Retinal pigment epithelial cell (primary cell): ENCODE results near the gene NEIL3.

Experiments
- DNase-seq: peaks from one replicate; pipeline ENCODE4 v3.0.0-alpha.2; 2010; ENCODE audit warnings: low read depth
- H3K4me3 ChIP-seq: 2 replicates; pipeline ENCODE4 v1.5.1; 2011; ENCODE audit warnings: mild to moderate bottlenecking, low read length, control low read depth, moderate library complexity
- TF ChIP-seq, protein P1 (sequence below): conservative IDR thresholded peaks from 2 replicates; pipeline ENCODE4 v1.5.1; 2011; ENCODE audit warnings: low read depth, low read length, control low read depth, inconsistent platforms

The NEIL3 gene

DNA sequence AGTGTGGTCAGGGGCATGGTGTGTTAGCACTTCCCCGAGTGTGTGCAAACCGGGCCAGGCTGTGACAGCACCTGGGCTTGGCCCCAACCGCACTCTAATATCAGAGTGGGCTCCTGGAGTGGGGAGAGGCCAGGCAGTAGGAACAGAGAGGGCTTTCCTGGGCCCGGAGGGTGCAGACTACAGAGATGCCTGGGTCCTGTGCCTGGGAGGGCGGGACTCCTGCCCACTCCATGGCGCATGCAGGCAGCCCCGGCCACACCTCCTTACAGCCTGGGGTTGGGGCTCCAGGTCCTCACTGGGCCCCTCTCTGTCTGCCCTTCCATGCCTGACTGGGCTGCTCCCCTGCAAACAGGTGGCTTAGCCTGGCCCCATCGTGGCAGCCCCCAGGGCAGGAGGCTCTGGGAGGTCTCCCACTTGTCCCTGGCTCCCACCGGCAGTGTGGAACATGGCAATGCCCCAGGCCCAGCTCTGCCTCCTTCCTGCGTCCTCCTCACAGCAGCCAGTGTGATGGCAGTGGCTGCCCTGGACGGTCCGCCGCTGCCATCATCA lies 72.2 kb downstream of the NEIL3 start:
- TF ChIP-seq, protein P1, sequence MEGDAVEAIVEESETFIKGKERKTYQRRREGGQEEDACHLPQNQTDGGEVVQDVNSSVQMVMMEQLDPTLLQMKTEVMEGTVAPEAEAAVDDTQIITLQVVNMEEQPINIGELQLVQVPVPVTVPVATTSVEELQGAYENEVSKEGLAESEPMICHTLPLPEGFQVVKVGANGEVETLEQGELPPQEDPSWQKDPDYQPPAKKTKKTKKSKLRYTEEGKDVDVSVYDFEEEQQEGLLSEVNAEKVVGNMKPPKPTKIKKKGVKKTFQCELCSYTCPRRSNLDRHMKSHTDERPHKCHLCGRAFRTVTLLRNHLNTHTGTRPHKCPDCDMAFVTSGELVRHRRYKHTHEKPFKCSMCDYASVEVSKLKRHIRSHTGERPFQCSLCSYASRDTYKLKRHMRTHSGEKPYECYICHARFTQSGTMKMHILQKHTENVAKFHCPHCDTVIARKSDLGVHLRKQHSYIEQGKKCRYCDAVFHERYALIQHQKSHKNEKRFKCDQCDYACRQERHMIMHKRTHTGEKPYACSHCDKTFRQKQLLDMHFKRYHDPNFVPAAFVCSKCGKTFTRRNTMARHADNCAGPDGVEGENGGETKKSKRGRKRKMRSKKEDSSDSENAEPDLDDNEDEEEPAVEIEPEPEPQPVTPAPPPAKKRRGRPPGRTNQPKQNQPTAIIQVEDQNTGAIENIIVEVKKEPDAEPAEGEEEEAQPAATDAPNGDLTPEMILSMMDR, result no peak
- no peak overlapping the region for H3K4me3 ChIP-seq
- DNase-seq, result no peak

DNA sequence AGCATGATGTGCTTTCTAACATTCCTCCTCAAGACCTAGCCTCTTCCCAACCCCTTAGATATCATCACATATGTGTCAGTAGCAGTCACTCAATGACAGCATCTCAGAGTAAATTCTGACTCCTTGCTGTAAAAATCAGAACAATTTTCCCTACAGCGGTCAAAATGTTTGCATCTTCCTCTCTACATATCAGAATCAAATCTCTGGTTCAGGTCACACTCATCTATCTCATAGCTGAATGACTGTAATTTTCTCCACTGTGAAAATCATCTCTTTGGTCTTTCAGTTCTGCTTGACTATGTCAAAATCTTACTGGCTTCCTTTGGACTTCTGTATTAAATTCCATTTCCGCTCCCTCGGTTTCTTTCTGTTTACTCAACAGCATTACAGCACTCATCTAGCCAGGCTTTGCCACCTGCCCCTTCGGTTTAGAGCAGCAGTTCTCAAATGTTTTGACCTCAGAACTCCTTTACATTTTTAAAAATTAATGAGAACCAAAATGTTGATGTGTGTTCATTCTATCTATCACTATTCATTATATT lies 75.3 kb downstream of the NEIL3 start:
- no peak overlapping the region for H3K4me3 ChIP-seq
- DNase-seq, result no peak
- TF ChIP-seq, protein P1, result no peak

DNA sequence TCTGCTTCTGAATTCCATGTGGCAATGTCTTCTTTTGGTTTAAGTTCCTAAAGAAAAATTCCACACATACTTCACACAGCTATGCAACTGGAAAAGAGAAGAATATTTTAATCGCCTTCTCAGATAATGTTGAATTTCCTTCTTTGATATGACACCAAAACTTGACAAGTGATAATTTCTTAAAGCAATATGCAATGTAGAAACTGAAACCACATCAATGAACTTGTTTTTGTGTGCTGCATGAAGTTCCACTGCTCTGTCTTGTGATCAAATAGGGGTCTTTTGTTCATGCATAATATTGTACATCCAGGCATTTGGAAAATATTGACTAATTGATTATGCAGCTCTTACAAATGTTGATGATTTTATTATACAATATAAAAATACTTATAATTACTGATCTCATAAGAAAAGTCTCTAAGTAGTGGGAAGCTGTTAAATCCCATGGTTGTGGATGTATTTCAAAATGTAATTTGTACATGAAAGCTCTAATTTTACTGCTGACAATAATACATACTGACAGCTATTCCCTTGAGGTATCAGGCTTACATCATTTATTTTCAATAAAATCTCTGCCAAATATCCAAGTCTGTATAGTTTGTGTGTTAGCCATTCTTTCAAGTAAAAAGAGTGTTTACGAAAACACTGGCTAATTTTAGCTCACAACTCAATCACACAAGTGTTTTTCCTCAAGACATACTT lies 76.1 kb downstream of the NEIL3 start:
- DNase-seq, result peak; percentile 44
- TF ChIP-seq, protein P1, result no peak
- H3K4me3 ChIP-seq, result no peak overlapping the region

DNA sequence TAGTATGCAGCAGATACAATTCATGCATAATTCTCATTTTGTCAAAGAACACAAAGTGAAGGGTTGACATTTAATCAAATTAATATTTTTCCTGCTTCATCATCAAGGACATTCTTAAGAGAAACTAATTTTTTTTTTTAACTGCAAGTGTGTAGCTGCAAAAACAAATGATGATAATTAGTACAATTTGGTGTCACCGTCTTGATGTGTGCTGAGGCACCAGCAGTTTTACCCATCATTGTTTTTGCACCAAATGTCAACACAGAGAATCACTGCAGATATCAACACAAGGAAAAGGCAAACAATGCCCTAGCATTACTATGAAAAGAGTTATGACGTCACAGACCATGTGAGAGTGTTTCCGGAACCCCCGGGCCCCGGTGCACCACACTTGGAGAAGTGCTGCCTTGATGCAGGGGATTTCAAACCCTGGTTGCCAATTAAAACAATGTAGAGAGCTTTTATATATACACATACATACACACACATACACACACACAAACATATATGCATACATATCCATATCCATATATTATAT lies 76.7 kb downstream of the NEIL3 start:
- no peak for DNase-seq
- H3K4me3 ChIP-seq, result no peak overlapping the region
- TF ChIP-seq, protein P1, result no peak

DNA sequence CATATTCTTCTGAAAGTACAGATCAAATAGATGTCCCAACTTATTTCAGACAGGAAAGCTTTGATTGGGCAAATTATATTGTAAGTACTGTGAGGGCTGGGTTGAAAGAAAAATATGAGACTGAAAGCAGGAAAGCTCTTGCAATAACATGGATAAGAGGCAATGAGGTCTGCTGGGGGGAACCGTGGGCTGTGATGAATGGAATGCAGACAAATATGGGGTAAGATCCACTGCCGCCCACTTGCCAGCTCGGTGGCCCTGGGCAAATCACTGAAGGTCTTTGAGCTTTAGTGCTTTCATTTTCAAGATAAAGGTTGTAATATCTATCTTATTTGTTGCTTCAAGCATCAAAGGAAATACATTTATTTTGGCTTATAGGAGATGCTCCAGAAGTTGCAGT lies 81.6 kb downstream of the NEIL3 start:
- no peak for DNase-seq
- TF ChIP-seq, protein P1, result no peak
- H3K4me3 ChIP-seq, result no peak overlapping the region

DNA sequence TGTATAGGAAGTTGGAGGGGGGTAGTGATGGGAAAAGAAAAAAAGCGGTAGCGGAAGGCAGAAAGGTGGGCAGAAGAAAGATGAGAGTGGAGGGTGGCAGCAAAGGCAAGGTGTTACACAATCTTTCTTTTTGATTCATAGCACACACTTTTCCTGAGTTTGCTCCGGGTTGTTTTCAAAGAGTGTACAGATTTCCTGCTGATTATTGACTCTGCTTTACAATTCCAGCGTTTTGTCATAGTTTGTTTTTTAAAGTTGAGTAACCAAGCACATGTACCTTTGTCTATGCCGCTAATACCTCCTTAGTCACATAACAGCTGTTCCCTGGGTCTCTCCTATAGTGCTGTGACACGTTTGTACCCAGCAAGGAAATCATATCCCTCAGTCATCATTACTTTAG lies 82.3 kb downstream of the NEIL3 start:
- no peak overlapping the region for H3K4me3 ChIP-seq
- no peak for DNase-seq
- TF ChIP-seq, protein P1, result no peak

DNA sequence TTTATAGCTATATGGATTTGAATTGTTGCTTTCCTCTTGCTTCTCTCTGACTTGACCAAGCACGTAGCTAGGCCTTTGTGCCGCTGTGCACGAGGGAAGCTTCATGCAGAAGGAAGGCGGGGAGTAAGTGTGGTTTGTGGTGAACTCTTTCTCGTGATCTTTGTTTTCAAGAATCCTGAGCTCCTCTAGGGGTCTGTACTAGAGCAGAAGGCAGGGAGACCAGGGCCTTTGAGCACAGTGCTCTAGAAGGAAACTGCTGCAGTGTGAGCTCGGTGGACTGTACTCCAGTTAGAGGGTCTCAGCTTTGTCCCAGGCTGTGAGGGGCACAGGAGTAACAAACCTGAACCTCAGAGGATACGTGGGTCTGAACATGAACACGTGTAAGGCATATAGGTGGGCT lies 83.6 kb downstream of the NEIL3 start:
- H3K4me3 ChIP-seq, result no peak overlapping the region
- TF ChIP-seq, protein P1, result no peak
- DNase-seq, result no peak
